Activated CD4-positive, alpha-beta T cell treated with anti-CD3 and anti-CD28 coated beads for 1 hour (primary cell): ENCODE measurements around the gene SFMBT1.
A peak's percentile ranks its signal among the peaks of the same experiment; 100 is the strongest.

Experiments
- DNase-seq: peaks from one replicate; pipeline ENCODE4 v3.0.0-alpha.2; 2020

The SFMBT1 gene

DNA sequence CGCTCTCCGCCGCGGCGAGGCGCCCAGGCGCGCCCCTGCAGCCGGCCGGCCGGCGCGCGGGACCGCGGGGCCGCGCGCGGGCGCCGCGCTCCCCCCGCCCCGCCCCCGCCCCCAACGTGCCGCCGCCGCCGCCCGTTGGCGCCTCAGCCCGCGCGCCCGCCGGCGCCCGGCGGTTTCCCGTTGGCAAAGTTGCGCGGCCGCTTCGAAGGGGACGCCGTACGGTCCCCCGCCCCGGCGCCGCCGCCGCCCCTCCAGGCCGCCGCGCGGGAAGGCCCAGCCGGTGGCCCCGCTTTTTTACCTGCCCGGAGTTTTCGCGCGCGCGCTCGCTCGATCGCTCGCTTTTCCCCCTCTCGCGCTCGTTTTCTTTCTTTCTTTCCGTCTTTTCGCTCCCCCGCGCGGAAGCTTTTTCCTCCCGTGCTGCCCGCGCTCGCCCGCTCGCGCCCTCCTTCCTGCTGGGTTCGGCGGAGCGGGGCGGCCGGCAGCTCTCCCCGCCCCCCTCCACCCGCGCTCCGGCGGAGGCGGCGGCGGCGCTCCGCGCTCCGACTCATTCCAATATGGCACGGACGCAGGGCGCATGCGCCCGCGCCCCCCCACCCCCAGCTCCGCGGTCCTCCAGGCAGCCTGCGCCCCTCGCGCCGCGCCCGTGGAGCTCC lies at the start of gene SFMBT1:
Gene SFMBT1 (minus strand): TSS at position 556 of the 653 bp plus-strand sequence. CDS start 76,945 bp downstream, outside the sequence.
- peak; percentile 67 for DNase-seq

GRCh38 chr3:53092942-53093341 lies 47.1 kb upstream of the SFMBT1 start:
- DNase-seq = no peak

DNA sequence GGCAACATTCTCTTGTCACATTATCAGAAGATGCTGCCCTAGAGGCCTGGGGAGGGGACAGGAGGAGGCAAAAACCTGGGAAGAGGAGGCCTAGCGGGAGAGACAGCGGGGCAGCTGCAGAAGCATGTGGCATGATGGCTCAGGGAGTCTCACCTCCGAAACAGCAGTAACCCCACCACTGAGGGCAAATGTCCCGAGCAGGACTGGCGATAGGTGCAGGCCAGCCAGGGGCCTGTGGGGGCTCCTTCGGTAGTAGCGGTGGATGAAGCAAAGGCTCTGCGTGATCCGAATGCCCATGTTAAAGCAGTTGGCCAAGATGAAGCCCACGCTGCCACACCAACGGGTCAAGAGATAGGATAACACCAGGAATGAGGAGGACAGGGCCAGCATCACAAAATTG lies 46.3 kb upstream of the SFMBT1 start:
- no peak for DNase-seq

- DNase-seq = no peak
Observed at GRCh38 chr3:53091011-53091410, 45.1 kb upstream of the SFMBT1 start.

GRCh38 chr3:53089511-53089910 lies 43.6 kb upstream of the SFMBT1 start:
- DNase-seq = no peak

- no peak for DNase-seq
Observed at GRCh38 chr3:53085476-53085875, 39.6 kb upstream of the SFMBT1 start.

DNA sequence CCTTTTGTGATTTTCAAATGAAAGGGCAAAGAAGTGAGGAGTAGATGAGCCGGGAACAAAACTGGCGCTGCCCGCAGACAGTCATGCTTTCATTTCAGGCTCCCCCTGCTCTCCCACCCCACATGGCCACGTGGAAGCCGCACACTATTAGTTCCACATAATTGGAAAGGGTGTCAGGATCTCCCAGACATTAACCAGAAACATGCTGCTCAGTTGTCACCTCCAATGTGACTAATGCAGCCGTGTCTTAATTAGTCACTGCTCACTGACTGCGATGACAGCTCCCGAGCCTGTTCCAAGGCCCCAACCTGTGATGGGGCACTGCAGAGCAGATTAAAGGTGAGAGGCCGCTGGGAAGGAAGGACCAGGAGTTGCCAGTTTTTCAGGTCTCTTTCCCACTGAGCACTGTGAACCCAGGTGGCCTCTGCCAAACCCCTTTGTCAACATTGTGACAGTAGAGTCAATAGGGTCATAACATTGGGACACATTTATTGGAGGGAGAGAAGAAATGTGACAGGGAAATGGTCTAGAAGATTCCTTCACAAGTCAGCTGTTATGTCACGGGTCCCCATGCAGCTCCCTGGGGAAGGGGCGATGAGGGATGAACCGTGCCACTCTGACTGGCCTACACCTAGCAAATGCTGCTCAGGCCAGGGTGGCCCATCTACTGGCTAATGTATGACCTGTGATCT lies 38.6 kb upstream of the SFMBT1 start:
- no peak for DNase-seq

GRCh38 chr3:53083949-53084309 lies 38.1 kb upstream of the SFMBT1 start:
- no peak for DNase-seq

DNA sequence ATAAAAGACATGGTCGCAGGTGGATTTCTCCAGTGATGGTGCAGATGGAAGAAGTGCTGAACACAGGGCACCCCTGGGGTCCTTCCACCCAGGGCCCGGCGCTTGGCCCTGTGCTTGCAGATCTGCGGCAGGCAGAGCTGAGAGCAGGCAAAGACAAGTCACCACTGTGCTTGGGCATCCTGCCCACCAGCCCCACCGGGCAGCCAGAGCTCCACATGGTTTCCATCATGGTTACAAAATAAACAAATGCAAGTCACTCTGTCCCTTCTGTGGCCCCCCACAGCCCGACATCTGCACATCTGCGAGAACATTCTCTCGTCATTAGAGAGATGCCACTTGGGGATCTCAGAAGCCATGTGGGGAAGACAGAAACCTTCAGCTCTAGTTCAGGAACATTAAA lies 37.6 kb upstream of the SFMBT1 start:
- DNase-seq = no peak

GRCh38 chr3:53082736-53083135 lies 36.9 kb upstream of the SFMBT1 start:
- no peak for DNase-seq

DNA sequence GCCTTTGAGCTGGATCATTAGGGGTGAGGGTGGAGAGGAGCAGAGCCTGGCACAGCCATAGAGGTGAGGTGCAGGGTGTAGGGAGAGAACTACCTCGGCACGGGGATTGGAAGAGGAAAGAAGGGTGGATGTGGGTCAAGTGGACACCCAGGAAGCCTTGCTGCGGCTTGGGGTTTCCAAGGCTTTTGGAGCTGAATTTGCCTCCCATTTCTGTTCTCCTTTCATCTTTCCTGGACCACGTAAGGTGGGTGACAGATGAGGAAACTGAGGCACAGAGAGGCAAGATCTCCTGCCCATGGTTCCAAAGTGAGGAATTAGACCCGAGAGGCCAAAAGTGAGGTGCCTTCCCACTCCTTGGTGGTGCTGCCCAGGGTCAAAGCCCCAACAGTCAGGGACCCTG lies 35.4 kb upstream of the SFMBT1 start:
- DNase-seq = no peak

GRCh38 chr3:53080612-53081205 lies 34.8 kb upstream of the SFMBT1 start:
- DNase-seq = no peak

DNA sequence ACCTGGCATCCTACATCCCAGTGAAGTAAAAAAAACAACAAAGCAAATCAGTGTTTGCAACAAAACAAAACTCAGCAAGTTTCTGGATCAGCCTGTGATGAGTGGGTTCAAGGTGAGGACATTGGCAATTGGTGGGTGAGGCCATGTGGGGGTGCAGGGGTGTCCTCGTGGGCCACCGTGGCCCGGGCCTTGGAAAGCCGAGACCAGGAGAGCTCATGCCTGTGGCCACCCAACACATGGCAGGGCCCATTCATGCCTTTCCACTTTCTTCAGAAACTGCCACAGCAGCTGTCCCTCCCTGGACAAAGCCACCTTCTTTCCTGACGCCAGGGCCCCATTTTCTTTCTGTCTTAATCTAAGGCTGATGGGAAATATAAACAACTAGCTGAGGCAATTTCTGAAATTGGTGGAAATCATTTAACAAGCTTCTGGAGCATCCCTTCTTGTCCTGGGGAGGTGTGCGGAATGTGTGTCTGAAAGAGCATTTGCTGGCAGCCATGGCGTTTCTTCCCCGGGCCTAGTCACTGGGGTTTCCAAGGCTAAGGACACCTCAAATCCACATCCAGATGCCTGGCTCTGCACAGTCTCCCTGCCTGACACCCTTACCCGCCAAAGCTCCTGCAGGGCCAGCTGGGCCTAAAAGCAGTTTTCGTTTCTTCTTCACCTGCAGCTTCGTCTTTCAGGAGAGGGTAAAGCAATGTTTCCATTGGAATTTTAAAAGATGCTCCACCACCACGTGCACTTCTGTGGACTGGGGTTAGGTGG lies 34.1 kb upstream of the SFMBT1 start:
- no peak for DNase-seq

DNA sequence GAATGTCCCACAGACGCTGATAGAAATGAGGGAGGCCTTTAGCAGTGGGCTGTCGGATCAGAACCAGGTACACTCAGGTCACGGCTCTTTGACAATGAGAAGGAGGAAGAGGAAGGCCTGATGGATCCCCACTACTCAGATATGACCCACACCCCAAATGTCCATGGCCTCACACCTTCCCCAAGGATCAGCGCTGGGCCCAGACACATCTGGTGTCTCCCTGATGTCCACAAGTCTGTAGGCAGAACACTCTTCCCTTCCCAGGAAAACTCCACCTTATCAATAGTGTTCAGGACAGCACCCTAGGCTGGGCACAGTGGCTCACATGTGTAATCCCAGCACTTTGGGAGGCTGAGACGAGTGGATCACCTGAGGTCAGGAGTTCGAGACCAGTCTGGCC lies 33.3 kb upstream of the SFMBT1 start:
- DNase-seq = no peak

GRCh38 chr3:53078656-53079055 lies 32.8 kb upstream of the SFMBT1 start:
- no peak for DNase-seq

DNA sequence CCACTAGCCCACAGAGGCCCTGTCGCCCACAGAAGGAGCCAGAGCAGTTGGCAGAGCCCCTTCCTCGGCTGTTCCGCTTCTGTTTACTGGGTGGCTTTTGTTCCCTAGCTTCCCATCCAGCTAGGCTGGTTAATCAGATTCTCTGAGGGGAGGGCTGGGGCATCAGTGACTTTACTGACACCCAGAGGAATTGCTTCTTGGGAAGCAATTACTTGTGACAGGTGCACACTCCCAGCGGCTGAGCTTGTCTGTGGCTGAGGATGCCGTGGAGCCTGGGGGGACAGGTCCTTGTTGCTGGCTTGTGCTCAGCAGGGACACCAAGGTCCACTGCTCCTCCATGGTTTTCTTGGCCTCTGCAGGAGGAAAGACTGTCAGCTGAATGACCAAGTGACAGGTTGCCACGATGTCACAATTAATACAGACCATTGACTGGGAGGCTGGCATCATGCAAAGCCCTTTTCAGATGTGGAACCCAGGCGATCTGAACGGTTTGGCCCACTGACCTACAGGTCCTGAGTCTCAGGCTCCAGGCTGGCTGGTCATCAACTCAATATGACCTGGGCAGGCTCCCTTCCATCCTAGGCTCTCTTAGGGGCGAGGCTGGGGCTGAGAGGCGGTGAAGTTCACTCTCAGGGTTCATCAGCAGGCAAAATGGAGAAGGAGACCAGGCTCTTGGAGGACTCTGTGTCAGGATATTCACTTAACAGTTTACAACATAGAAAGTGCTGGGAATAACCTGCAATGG lies 31.8 kb upstream of the SFMBT1 start:
- no peak for DNase-seq

GRCh38 chr3:53075743-53076140 lies 29.9 kb upstream of the SFMBT1 start:
- DNase-seq = no peak

DNA sequence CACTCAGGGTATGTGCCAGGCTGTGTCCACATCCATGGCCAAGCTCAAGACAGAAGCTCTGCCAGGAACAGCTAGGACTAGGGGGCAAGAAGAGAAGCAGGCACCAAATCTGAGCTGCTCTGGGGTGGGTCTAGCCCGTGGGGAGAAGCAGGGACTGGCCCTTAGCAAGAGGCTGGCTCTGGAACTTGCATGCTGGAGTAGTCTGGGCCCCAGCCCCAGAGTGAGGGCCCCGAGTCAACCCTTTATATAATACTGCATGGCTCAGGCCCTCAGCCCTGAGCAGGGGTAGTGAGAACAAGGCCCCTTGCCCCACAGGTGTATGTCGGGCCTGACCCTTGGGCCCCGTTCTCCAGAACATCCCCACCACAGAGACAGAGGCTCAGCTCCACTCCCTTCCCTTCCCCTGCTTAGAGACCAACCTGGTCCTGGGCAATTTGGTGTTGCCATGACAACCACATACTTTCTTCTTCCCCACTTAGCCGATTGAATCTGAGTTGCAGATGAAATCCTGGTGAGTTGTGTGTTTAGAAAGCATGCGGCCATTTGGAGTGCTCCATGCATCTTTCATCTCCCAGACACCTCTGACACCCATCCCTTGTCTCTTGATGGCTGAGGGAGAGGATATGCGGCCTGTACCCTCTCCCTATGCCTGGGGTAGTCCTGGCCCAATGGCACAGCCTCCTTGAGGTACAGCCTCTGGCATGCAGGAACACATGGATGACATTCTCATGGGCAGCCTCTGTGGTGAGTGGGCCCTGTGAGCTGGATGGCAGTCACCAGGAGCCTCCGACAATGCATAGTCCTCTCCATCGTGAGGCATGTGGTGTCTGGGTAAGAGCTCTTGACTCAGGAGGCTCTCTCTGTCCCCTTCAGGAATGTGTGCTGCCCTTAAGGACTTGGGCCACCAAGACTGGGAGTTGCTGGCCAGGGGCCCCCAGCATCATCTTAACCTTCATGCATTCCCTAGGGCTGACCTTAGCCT lies 29.2 kb upstream of the SFMBT1 start:
- DNase-seq = no peak

DNA sequence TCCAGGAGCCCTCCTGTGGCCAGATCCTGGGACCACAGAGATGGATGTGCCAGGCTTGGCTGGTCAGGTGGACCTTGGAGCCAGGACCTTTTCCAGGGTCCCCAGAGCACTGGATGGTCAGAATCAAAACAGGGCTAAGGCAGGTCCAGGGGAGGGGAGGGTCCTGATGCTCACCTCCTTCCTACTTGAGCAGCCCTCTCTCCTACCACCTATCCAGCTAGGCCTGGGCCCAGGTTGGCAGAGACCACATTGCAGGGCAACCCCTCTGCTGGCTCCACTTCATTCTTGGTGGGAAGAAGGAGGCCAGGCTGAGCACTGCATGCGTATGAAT lies 28.5 kb upstream of the SFMBT1 start:
- DNase-seq = no peak

DNA sequence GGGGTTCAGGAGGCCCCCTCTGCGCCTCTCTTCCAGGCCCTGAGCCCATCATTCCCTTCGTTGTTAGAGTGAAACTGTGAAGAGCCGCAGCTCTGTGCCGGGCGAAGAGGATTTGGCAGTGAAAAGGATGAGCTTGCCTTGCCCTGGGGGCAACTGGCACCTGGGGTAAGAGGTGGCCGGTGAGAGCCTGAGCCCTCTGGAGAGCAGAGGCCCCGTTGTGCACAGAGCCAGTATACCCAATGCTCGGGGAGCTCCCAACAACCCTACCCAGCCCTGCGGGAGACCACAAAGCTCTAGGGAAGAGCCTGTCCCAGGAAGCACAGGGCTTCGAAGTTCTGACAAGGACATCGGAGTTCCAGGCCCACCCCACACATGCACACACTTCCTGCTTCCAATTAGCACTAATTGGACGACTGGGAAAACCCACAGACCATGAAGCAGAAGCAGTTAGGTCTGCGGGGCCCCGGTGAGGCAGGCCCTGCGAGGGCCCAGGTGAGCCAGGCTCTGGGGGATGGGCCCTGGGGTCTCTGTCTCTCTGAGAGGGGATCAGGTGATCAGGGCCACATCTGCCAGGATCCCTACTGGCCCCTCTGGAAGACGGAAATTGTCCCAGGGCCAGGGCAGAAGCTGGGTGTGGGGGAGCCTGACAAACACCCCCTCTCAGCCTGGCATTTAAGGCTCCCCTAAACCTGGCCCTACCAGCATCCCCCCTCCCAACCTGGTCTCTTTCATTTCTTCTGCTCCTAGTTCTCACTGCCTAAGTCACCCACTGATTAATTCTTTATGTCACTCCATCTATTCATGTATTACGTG lies 27.9 kb upstream of the SFMBT1 start:
- no peak for DNase-seq
